Skin epidermis (tissue), 12 donors: Measurements from ENCODE around the gene FIGN.

ENCODE experiments used
- H3K27ac ChIP-seq, 21 experiments: fragments of 200-600 bp; sonication (generic) in 11 of 21; one replicate each; pipeline ENCODE4 v1.5.0; 2020; ENCODE audit warnings: mild to moderate bottlenecking in 3 of 21, inconsistent platforms in 2 of 21, moderate library complexity in 2 of 21
- H3K4me3 ChIP-seq, 7 experiments: fragments of 200-600 bp; sonication (generic) in 2 of 7; one replicate each; pipeline ENCODE4 v1.5.0; 2020; ENCODE audit warnings: inconsistent platforms in 2 of 7, mild to moderate bottlenecking in 2 of 7, moderate library complexity in 1 of 7

Gene FIGN

DNA sequence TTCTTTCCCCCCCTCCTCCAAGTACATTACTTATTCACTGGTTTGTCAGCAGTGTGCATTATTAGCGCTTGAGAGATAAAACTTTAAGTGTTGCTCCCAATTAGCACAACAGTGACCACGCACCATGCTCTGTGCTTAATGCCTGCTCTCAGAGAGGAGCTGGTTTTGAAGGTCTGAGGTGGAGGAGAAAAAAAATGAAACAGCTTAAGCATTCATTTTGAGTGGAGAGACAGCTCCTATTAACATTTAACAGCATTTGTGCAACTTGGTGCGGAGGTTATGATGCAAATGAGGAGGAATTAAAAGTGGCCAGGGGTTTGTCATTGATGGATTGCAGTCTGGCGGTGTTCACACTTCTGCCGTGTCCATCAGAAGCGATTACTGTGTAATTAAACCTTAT, 141.8 kb downstream of the FIGN start:
- Histone ChIP-seq H3K27ac (no peak overlapping the region), H3K4me3 (no peak overlapping the region)

DNA sequence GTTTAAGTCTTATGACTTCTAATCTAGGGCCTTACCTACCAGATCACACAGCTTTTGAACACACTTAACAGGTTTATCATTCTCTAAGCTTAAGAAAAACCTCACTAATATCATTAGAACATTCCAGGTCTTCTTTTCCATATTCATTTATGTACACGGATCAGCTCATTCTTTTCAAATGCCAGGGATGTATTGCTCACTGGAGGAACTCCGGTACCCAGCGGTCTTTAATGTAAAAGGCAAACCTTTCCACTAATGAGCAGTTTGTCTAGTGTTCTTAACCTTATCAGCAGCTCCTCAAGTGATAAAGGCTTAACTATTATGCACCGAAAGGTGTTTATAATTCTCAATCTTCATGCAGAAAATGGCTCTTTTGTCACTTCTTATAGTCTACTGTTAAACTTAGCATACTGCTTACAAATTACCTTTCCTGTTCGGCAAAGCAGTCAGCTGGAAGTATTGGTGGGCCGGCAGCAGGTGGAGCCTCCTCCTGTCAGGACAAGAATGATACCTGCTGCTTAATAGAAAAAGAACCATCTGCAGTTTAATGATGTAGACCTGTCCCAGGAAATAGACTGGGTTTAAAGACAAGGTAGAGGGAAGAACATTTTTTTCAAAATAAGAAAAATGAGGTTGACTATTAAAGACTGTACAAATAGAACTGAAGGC, 142.7 kb downstream of the FIGN start:
- H3K27ac ChIP-seq = no peak overlapping the region
- no peak overlapping the region for H3K4me3 ChIP-seq

DNA sequence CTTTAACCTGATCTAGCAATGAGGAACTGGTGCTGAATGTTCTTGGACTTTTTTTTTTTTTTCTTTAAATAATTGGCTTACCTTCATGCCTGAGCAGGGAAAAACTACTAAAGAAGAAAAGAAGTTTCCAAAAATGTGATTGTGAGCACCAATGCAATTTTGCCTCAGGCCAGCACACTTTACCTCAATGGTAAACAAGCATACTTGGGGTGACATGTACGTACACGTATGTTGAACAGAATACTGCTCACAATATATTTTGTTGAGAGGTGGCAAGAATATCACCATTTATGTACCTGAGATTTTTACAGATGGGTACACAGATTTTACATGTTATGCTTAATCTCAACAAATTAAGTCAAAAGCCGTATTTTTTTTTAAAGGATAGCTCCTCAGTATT, 144.3 kb downstream of the FIGN start:
- no peak overlapping the region for H3K27ac ChIP-seq
- no peak overlapping the region for H3K4me3 ChIP-seq

DNA sequence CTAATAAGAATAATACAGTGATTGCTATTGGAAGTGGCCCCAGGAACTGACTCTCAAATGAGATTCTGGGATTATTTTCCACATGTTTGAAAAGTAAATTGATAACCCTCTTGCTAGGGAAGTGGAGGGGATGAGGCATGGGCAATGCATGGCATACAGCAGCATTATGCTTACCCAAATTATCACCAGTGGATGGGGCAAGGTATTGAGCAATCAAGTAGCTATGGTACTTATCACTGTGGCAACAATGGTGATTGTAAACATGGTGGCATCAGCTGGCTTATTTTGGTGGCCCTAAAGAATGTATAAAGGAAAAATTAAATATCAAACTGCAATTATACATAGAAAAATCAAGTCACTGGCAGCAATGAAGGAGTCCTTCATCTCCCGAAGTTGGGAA, 155.1 kb downstream of the FIGN start:
- Histone ChIP-seq H3K27ac (no peak overlapping the region), H3K4me3 (no peak overlapping the region)

DNA sequence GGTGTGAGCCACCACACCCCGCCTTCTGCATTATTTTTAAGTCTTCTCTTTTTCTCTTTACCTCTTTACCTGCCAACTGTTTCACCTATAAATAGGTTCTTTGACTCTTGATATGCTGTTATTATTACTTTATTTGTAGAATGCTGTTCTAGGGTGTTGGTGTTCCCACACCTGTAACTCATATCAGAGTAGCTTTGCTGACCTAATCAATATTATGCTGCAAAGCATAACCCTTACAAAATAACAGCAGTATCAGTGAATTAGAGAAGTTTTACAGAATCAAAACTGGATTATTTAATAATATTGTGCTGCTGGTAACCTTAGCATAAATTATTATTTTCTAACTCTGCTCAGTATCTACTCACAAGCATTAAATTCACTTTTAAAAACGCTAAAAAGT, 161.5 kb downstream of the FIGN start:
- H3K27ac ChIP-seq = no peak overlapping the region
- H3K4me3 ChIP-seq = no peak overlapping the region

DNA sequence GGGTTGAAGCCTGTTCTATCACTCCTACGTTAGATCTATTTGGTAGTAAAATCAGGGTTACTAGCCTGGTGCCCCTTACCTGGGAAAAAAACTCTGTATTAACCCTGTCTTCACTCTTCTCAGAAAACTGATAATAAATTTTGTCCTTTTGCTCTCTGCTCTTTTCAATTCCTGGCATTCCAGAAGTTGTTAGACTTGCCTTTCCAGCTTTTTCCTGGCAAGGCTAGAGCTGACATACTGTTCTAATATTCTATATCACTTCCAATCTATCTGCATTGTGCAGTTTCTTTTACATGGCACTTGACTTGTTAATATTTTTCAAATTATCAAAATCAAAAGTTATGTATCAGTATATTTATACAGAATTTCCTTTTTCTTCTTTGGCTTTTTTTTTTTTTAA, 162.2 kb downstream of the FIGN start:
- Histone ChIP-seq H3K4me3 (no peak overlapping the region), H3K27ac (no peak overlapping the region)

DNA sequence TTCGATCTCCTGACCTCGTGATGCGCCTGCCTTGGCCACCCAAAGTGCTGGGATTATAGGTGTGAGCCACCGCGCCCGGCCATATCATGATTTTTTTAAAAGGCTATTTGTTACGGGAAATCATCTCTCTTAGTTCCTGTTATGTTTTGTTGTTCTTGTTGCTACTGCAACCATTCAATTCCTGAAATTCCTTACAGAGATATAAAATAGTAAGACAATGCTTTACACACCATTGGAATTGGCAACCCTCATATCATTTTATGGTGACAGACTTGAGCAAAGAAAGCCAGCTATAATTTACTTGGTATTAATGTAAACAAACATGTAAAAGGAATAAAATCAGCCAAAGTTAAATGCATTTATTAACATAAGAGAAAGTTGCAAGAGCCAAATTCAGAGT, 163.0 kb downstream of the FIGN start:
- no peak overlapping the region for H3K4me3 ChIP-seq
- H3K27ac ChIP-seq = no peak overlapping the region

DNA sequence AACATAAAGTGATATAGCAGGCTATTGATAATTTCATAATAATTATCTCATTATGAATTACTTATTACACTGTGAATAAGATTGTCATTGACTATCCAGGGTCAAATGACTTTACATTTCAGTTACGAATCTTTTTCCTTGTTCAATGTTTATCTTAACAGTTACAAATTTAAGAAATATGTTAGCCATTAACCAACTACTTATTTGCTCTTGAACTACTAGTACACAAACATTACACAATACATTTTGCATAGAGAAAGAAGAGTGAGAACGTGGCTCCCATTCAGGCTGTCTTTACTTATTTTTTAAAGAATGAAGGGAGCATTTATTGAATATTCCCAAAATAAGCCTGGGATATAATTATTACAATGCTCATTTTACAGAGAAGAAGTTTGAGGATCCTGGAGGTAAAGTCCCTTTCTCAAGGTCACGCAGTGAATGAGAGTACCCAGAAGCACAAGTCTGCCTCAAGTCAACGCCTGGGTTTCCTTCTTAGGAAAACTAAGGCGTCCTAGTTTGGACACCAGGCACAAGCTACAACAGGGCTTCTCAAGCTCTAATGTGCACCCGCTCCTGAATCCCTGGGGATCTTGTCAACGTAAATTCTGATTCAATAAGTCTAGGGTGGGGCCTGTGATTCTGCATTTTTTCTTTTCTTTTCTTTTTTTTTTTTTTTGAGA, 164.2 kb downstream of the FIGN start:
- H3K4me3 ChIP-seq = no peak overlapping the region
- no peak overlapping the region for H3K27ac ChIP-seq

DNA sequence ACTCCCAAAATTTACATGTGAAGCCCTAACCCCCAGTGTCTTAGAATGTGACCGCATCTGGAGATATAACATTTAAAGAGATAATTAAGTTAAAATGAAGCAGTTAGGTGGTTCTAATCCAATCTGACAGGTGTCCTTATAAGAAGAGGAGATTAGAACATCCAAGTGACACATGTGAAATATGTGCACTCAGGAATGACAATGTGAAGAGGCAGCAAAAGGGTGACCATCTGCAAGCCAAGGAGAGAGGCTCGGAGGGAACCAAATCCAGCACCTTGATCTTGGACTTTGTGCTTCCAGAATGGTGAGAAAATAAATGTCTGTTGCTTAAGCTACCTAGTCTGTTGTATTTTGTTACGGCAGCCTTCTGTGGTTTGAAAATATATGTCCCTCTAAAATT, 165.4 kb downstream of the FIGN start:
- Histone ChIP-seq H3K4me3 (no peak overlapping the region), H3K27ac (no peak overlapping the region)

DNA sequence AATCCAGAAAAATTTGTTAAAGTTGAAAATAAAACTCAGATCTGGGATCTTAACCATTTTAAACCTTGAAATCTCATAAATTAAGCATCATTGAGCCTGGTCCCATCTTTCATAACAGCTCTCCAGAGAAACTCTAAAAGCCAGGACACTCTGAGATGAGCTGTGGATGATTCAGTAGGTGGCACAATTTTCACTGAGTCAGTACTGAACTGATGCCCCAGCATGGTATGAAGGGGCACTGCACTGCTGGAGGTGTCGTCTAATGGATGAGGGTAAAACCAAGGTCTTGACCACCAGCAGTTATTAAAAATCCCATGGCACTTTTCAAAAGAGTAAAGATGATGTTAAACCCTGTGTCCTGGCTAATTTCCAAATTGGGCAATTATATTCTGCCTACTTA, 170.6 kb downstream of the FIGN start:
- Histone ChIP-seq H3K27ac (no peak overlapping the region), H3K4me3 (no peak overlapping the region)

DNA sequence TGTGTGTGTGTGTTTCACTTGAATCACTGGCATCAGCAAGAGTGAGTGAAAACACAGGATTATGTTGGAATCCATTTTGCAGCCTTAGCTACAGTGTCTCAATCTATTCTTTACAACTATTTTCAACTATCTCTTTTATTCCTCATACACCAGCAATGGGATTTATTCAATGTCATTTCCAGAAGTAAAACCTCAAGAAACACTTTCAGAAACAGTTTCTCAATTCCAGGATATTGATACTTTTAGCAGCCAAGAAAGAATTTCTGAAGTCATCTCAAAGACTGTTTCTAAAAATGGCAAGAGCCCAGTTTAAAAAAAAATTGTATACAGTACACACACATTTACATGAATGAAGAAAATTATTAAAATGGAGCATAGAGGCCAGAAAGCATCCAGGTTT, 171.6 kb downstream of the FIGN start:
- no peak overlapping the region for H3K4me3 ChIP-seq
- no peak overlapping the region for H3K27ac ChIP-seq

DNA sequence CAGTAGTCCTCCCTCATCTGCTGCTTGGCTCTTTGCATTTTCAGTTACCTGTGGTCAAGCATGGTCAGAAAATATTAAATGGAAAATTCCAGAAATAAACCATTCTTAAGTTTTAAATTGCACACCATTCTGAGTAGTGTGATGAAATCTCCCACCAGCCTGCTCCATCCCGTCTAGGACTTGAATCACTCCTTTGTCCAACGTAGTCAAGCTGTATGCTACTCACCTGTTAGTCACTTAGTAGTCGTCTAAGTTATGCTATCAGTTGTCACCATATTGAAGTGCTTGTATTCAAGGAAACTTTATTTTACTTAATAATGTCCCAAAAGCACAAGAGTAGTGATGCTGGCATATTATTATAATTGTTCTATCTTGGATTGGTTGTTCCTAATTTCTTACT, 172.5 kb downstream of the FIGN start:
- H3K27ac ChIP-seq = no peak overlapping the region
- no peak overlapping the region for H3K4me3 ChIP-seq

DNA sequence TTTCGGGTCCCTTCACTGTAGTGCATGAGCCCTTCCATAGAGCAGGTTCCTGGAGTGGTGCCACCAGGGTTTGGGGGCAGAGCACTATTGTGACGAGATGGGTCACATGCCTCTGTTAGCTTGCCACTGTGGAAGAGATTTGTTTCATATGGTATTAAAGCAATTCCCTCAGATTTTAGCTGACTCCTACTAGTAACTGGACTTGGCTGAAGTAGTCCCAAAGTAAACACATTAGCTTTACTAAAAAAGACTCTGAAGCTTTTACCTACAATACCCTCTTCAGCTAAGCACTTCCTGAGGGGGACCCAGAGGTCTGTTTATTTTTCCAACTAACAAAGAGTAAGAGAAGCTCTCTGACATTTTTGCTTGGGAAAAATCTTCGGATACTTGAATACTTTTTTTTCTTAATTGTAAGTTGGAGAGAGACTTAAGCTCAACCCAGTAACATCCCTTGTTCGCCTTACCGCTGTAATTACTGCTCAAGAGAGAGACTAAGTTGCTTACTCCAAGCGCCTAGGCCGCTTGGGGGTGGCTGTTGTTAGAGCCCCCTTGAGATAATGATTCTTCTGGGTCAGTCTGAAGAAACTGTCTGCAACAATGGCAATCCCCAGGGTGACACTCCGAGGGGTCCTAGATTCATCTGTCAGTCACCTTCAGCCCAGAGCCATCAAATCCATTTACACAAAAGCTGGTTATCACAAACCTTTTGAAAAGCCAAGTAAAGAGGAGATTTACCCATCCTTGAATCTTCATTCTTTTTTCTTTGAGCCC, 177.4 kb downstream of the FIGN start:
- no peak overlapping the region for H3K4me3 ChIP-seq
- H3K27ac ChIP-seq = no peak overlapping the region

DNA sequence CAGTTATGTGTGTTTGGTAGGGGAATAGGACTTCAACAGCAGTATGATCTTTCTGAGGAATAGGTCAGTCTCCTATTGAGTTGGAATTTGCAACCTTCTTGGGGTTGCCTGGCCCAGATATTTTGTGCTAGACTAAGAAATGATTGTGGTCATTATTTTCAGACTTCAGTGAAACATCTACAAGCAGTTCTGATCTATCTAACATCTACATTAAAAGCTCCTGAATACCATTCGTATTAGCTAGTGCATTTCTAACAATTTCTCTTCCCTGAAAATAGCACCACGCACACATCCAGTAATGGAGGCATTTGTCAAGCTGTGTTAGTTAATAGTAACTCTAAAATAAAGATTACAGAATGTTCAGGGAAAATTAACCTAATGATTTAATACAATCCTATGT, 179.3 kb downstream of the FIGN start:
- no peak overlapping the region for H3K4me3 ChIP-seq
- no peak overlapping the region for H3K27ac ChIP-seq

DNA sequence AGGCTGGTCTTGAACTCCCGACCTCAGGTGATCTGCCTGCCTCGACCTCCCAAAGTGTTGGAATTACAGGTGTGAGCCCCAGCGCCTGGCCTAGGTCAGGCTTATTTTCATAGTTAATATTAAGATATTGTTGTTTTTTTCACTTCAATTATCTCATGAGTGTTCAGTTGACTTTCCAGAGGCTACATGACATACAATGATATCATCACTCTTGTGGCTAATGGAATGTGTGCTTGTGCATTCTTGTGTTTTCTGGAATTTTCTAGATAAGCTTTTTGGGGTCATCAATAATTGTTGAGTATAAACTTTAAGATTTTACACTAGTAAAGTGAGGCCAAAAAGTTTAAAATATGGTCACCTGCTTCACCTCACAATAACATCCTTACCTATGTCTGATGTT, 180.9 kb downstream of the FIGN start:
- H3K27ac ChIP-seq = no peak overlapping the region

DNA sequence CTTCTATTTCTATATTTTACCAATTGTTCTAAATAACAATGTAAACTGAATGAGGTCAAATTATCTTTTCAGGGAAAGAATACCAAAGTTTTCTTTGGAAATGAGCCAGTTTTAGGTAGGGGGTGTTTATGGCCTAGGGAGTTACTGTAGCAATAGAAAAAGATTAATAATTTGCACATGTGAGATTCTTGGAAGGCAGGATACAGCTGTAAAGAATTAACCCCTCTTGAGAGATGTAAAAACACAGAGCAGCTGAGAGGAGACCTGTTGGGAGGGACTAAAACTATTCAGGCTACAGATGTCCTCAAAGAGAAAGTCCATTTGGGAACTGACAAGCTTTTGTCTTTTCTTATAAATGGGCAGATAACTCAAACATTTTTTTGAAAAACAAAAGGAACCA, 182.2 kb downstream of the FIGN start:
- H3K27ac ChIP-seq = no peak overlapping the region
- no peak overlapping the region for H3K4me3 ChIP-seq

More for the DNA sequence above, 180.9 kb downstream of the FIGN start:
- no peak overlapping the region for H3K4me3 ChIP-seq

DNA sequence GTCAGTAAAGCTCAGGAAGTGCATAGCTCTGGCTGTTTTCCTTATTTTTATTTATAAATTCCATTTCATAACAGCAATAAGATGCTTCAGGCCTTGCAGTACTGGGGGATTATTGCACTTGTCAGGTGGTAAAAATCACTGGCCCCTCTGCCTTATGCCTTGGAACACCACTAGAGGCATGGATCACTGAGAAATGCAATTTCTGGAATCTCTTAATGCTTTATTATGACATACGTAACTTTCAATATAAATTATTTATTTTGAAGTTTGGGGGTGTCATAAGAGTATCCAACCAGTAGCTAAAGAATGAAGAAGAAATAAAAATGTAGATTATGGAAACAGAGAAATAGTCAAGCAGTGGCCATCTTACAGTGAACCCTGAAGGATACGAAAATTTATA, 183.1 kb downstream of the FIGN start:
- H3K4me3 ChIP-seq = no peak overlapping the region
- no peak overlapping the region for H3K27ac ChIP-seq

DNA sequence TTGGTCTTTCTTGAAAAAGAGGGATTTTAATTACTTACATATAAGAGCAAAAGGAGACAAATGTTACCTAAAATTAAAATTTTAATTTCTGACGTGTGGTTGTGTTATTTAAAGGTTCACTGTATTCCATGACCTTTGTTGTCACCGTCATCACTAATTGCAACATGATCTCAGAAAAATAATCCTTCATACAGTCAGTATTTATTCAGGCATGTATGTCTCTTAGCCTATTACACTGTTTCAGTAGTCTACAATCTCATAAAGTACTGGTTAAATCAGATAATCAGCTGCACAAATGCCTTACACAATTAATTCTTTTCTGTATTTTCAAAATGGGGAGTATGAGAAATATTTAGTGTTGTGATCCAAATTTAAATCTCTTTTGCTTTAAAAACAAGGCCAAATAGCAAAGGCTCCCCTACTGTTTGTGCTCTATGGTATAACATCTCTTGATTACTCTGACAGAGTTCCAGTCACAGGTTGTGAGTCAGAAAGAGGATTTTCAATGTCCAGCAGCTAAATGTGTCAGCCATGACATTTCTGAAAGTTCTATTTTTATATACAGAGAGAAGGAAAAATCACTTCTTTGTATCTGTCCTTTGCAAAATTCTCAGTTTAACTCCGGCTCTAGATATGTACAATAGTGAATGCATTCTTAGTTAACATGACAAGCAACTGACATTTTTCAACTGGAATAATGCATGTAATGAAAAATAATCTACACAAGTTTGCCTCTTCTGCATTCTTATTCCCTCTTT, 184.0 kb downstream of the FIGN start:
- Histone ChIP-seq H3K27ac (no peak overlapping the region), H3K4me3 (no peak overlapping the region)

DNA sequence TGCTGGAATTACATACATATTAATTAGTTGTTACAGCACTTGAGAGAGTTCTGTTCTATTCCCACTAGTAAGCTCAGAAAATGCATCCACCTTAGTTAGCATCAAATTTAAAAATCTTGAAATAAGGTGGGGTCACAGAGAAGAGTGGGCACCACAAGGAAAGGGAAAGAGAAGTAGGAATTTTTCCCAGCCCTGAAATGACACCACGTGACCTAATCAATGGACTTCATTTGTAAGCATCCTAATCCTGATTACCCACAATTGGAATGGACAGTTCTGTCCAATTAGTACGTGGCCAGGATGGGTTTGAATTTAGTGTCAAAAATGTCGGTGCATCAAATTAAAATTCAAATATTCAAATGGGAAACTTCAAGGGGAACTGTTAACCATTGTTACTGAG, 186.8 kb downstream of the FIGN start:
- Histone ChIP-seq H3K27ac (no peak overlapping the region), H3K4me3 (no peak overlapping the region)
